GM12878 (cell line): ENCODE measurements around the gene TNXB. TPM values are rescaled to one million over a fixed set of nuclear protein-coding genes. Genes with fewer than 3 reads are reported as not detected.

ENCODE experiments used
- ATAC-seq: fragments of 200-7000 bp; cut with Tn5 transposase; 3 replicates; pipeline ENCODE4 v1.9.1; 2020; ENCODE audit warnings: mild to moderate bottlenecking, moderate library complexity
- BruUV-seq: library from RNA; stranded (reverse); fragments of 400-500 nt; replicated peaks from 2 replicates; lab custom pipeline; 2021; lab: Mats Ljungman, UMichigan
- CTCF ChIA-PET: fragments of 300-600 bp; sonication (Branson Sonifier 250); formaldehyde crosslinking; extraction: SDS; loops from one replicate; lab custom pipeline; 2021; ENCODE audit warnings: inconsistent platforms; lab: Yijun Ruan, JAX
- POLR2A ChIA-PET: fragments of 350-600 bp; formaldehyde crosslinking; extraction: SDS; loops from one replicate; lab custom pipeline; 2021; ENCODE audit warnings: inconsistent platforms; lab: Charles Lee
- RAD21 ChIA-PET: fragments of 300-600 bp; sonication (Branson Sonifier 250); formaldehyde crosslinking; loops from one replicate; lab custom pipeline; 2023; ENCODE audit warnings: antibody characterized with exemption; ENCODE audit not compliant: unreplicated experiment; lab: Charles Lee
- SMC1A ChIA-PET: fragments of 300-600 bp; sonication (Branson Sonifier 250); formaldehyde crosslinking; loops from one replicate; lab custom pipeline; 2023; ENCODE audit not compliant: unreplicated experiment, uncharacterized antibody; lab: Charles Lee
- DNase-seq: peaks from one replicate; pipeline ENCODE4 v3.0.0-alpha.2; 2011; ENCODE audit warnings: low read depth, low spot score
- FAIRE-seq: peaks from 3 replicates; lab custom pipeline; 2011; peaks lifted over from hg19 to GRCh38; lab: Jason Lieb, UNC
- H2AFZ ChIP-seq: 2 replicates; pipeline ENCODE4 v1.6.0; 2011; ENCODE audit warnings: low read depth, low read length, control low read depth; ENCODE audit not compliant: control insufficient read depth
- H3K27ac ChIP-seq: 2 replicates; pipeline ENCODE4 v1.5.1; 2011; ENCODE audit warnings: control low read depth; ENCODE audit not compliant: control insufficient read depth, insufficient read depth
- H3K27me3 ChIP-seq, 2 experiments: replicated peaks in 1 of 2; 2 replicates each; pipeline versions ENCODE4 v1.6.0 to v1.6.1; 2011; ENCODE audit warnings: low read length in 1 of 2; ENCODE audit not compliant: control insufficient read depth in 2 of 2, insufficient read depth in 2 of 2
- H3K36me3 ChIP-seq, 2 experiments: 2 replicates each; pipeline ENCODE4 v1.5.1; 2011; ENCODE audit warnings: low read length in 1 of 2; ENCODE audit not compliant: control insufficient read depth in 2 of 2, insufficient read depth in 2 of 2
- H3K4me1 ChIP-seq: 2 replicates; pipeline ENCODE4 v1.6.1; 2011; ENCODE audit warnings: mild to moderate bottlenecking, low read length, moderate library complexity, mixed read lengths; ENCODE audit not compliant: control insufficient read depth, insufficient read depth
- H3K4me2 ChIP-seq: 2 replicates; pipeline ENCODE4 v1.6.0; 2011; ENCODE audit warnings: control low read depth; ENCODE audit not compliant: control insufficient read depth, insufficient read depth
- H3K4me3 ChIP-seq: fragments of 200-600 bp; sonication (generic); 2 replicates; pipeline ENCODE4 v1.5.1; 2016
- H3K79me2 ChIP-seq: 2 replicates; pipeline ENCODE4 v1.6.0; 2011; ENCODE audit warnings: low read length; ENCODE audit not compliant: control insufficient read depth, insufficient read depth
- H3K9ac ChIP-seq: 2 replicates; pipeline ENCODE4 v1.8.0; 2011; ENCODE audit warnings: low read length, control low read depth, mixed read lengths; ENCODE audit not compliant: control insufficient read depth, insufficient read depth
- H3K9me3 ChIP-seq: replicated peaks from 3 replicates; pipeline ENCODE4 v1.5.1; 2011; ENCODE audit warnings: mild to moderate bottlenecking, low read length; ENCODE audit not compliant: control insufficient read depth, insufficient read depth
- H4K20me1 ChIP-seq: 2 replicates; pipeline ENCODE4 v1.6.0; 2011; ENCODE audit not compliant: control insufficient read depth, insufficient read depth
- ATF7 ChIP-seq: fragments of 450-650 bp; IDR thresholded peaks from 2 replicates; pipeline ENCODE4 v1.6.1; 2016; ENCODE audit warnings: low read depth, mild to moderate bottlenecking
- WGBS: methylation state at CpG from one replicate; pipeline ENCODE4 v1.1.6; 2016; ENCODE audit warnings: low lambda C conversion rate; ENCODE audit not compliant: insufficient replicate concordance, insufficient coverage; ENCODE audit errors: missing lambda C conversion rate; 5-methylcytosine and 5-hydroxymethylcytosine counted together
- in situ Hi-C: fragments of 300-500 bp; cut with MboI; formaldehyde crosslinking; loops from 9 replicates; pipeline ENCODE4 v1.14.3; 2018; ENCODE audit warnings: mixed read lengths
- intact Hi-C: fragments of 100-400 bp; cut with micrococcal nuclease; formaldehyde crosslinking; loops from one replicate; pipeline ENCODE4 v1.14.2; 2022; ENCODE audit not compliant: unreplicated experiment
- polyA plus RNA-seq, 11 experiments: library from polyadenylated mRNA; depleted of rRNA in 4 of 11; unstranded in 6 of 11; stranded (reverse) in 5 of 11; fragments of >200 nt; fragmentation: Nextera tagmentation in 4 of 11; fragmentation: Illumina TruSeq in 1 of 11; extraction: Ambion mirVana in 4 of 11; extraction: Trizol in 1 of 11; gene quantifications; 1 replicate in 1 of 11; 2 replicates in 10 of 11; pipeline versions ENCODE4 v1.2.1 to v1.2.3, GENCODE V29; 2011 to 2016; ENCODE audit warnings: inconsistent platforms in 2 of 11, missing spikeins in 2 of 11, low read depth in 1 of 11
- total RNA-seq, 4 experiments: library from RNA; depleted of rRNA in 3 of 4; stranded (reverse); fragments of >200 nt in 3 of 4; fragmentation: Illumina TruSeq in 1 of 4; extraction: Trizol in 1 of 4; gene quantifications; 2 replicates each; pipeline versions ENCODE4 v1.2.1 to v1.2.3, GENCODE V29; 2013 to 2021
- TF ChIP-seq, protein P1 (sequence below): fragments of 450-650 bp; IDR thresholded peaks from 2 replicates; pipeline ENCODE4 v1.6.1; 2017; ENCODE audit warnings: mild to moderate bottlenecking

Gene TNXB
- total and polyA plus RNA-seq, 10 of the 15 experiments (the other 5 are each of a cell fraction or from before 2014, with no cell fraction given), result 0.03 to 2.5 (median 0.68) TPM; not detected in 2

DNA sequence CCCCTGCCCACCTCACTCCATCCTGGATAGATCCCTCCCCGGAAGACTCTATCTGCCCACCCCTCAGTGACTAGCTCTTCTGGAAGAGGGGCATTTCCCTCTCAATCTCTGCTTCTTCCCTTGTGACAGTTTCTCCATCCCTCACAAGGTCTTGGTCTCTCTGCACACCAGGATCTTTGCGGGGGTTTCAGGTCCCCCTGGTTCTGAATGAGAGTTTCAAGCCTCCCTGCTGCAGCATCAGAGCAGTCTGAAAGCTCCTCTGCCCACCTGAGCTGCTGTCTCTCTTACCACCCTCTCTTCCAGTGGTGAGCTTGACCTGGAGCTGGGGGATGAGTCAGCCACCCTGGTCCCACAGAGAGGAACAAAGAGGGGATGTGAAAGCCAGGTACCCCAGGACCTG, 24.4 kb downstream of the TNXB start:
- POLR2A ChIA-PET, result no interaction called here
- Histone ChIP-seq H4K20me1 (no peaks in the 10 kb centered on the region), H3K4me1 (peaks cover 16% of the 10 kb centered on the region)
- DNase-seq, result no peak
- TF ChIP-seq ATF7, result no peak
- TF ChIP-seq, protein P1, sequence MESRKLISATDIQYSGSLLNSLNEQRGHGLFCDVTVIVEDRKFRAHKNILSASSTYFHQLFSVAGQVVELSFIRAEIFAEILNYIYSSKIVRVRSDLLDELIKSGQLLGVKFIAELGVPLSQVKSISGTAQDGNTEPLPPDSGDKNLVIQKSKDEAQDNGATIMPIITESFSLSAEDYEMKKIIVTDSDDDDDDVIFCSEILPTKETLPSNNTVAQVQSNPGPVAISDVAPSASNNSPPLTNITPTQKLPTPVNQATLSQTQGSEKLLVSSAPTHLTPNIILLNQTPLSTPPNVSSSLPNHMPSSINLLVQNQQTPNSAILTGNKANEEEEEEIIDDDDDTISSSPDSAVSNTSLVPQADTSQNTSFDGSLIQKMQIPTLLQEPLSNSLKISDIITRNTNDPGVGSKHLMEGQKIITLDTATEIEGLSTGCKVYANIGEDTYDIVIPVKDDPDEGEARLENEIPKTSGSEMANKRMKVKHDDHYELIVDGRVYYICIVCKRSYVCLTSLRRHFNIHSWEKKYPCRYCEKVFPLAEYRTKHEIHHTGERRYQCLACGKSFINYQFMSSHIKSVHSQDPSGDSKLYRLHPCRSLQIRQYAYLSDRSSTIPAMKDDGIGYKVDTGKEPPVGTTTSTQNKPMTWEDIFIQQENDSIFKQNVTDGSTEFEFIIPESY, result no peak
- TF ChIP-seq, all 136 proteins: peak for 0
- ATAC-seq (no peak), FAIRE-seq (no peak)
- no peak overlapping the region for H2AFZ ChIP-seq
- H3K9ac ChIP-seq, result no peak overlapping the region
- 73% methylated on average over 2 of the region's 2 CpGs for WGBS
- CTCF ChIA-PET, result no interaction called here
- intact Hi-C loops, result no loop called here
- in situ Hi-C loops, result no loop called here
- no peaks in the 10 kb centered on the region for H3K9me3 ChIP-seq
- H3K4me3 ChIP-seq, result no peak overlapping the region
- H3K36me3 ChIP-seq, result no peaks in the 10 kb centered on the region
- no peak overlapping the region for H3K27ac ChIP-seq
- H3K4me2 ChIP-seq, result no peak overlapping the region
- no peaks in the 10 kb centered on the region for H3K79me2 ChIP-seq
- no TSS peak for BruUV-seq
- RAD21 ChIA-PET, result no interaction called here
- H3K27me3 ChIP-seq, result peaks cover 3 to 8% of the 10 kb centered on the region in 2 experiments; a peak in 3 of 4 replicates
- SMC1A ChIA-PET, result interaction anchor here (0.5 kb wide), 1 partner anchor 166 kb away, joined by 3 read pairs; no protein-coding TSS in a partner anchor
